SK-N-MC (cell line): ENCODE data around the gene PRR36.

Experiments
- DNase-seq: peaks from one replicate; pipeline ENCODE4 v3.0.0-alpha.2; 2011; ENCODE audit warnings: low read depth, low spot score
- H3K27ac ChIP-seq: fragments of 200-600 bp; sonication (generic); 2 replicates; pipeline ENCODE4 v1.5.1; 2016; ENCODE audit warnings: mixed run types
- H3K36me3 ChIP-seq: fragments of 200-600 bp; sonication (generic); 2 replicates; pipeline ENCODE4 v1.6.1; 2017; ENCODE audit warnings: antibody characterized with exemption, low read length, mixed read lengths; ENCODE audit not compliant: insufficient read depth
- H3K4me3 ChIP-seq: fragments of 200-600 bp; sonication (generic); 2 replicates; pipeline ENCODE4 v1.5.1; 2016
- H3K9ac ChIP-seq: fragments of 200-600 bp; sonication (generic); 2 replicates; pipeline ENCODE4 v1.8.0; 2017; ENCODE audit warnings: mixed run types, mixed read lengths; ENCODE audit not compliant: insufficient read length
- H3K9me3 ChIP-seq: fragments of 200-600 bp; sonication (generic); 2 replicates; pipeline ENCODE4 v1.6.1; 2017; ENCODE audit warnings: low read depth, mild to moderate bottlenecking, antibody characterized with exemption, low read length, moderate library complexity, mixed read lengths
- EZH2 ChIP-seq: fragments of 200-600 bp; sonication (generic); IDR thresholded peaks from one replicate; pipeline ENCODE4 v1.6.1; 2017; ENCODE audit warnings: antibody characterized with exemption
- FOXP2 ChIP-seq: optimal IDR thresholded peaks from 2 replicates; pipeline ENCODE3; 2011; ENCODE audit warnings: mild to moderate bottlenecking, moderate library complexity; ENCODE audit not compliant: insufficient read depth; ENCODE audit errors: extremely low read length, control extremely low read depth
- POLR2AphosphoS5 ChIP-seq: IDR thresholded peaks from 2 replicates; pipeline ENCODE4 v1.6.1; 2012; ENCODE audit warnings: mild to moderate bottlenecking, low read depth, low read length, borderline replicate concordance

Gene PRR36

GRCh38 chr19:7874076-7874896, at the start of gene PRR36:
Gene PRR36 (minus strand): TSS chr19:7874390. CDS start chr19:7873689, 701 bp downstream.
- TF ChIP-seq POLR2AphosphoS5 (no peak), FOXP2 (no peak), EZH2 (no peak)
- peak within 1 kb of the TSS; percentile 79 for H3K4me3 ChIP-seq
- no peaks in the 10 kb centered on the region for H3K9me3 ChIP-seq
- H3K27ac ChIP-seq = no peak within 1 kb of the TSS
- no peaks in the 10 kb centered on the region for H3K36me3 ChIP-seq
- peak within 1 kb of the TSS; percentile 73 for H3K9ac ChIP-seq
- no peak for DNase-seq

- DNase-seq = no peak
- H3K36me3 ChIP-seq = peaks cover 11% of the 10 kb centered on the region; the same call in 1 of the 2 replicates
- no peak overlapping the region for H3K9ac ChIP-seq
- H3K4me3 ChIP-seq = no peak overlapping the region; the same call in 1 of the 2 replicates
- TF ChIP-seq FOXP2 (no peak), POLR2AphosphoS5 (peak; percentile 32; the same call in 1 of the 2 replicates)
- no peaks in the 10 kb centered on the region for H3K9me3 ChIP-seq
- H3K27ac ChIP-seq = no peak overlapping the region
These were observed 49.4 kb upstream of the PRR36 start for GRCh38 chr19:7923295-7924191.

- Histone ChIP-seq H3K27ac (no peak overlapping the region), H3K9me3 (no peaks in the 10 kb centered on the region), H3K36me3 (peaks cover 11% of the 10 kb centered on the region; the same call in 1 of the 2 replicates), H3K9ac (no peak overlapping the region), H3K4me3 (no peak overlapping the region)
- no peak for DNase-seq
- no peak for TF ChIP-seq EZH2
- no peak; the same call in 1 of the 2 replicates for TF ChIP-seq POLR2AphosphoS5
- TF ChIP-seq FOXP2 = no peak
These were observed 48.6 kb upstream of the PRR36 start for GRCh38 chr19:7922836-7923195.

- TF ChIP-seq POLR2AphosphoS5 (0 out of 2 replicates have a peak, but pooled peaks have one; percentile 8), EZH2 (no peak)
- Histone ChIP-seq H3K4me3 (no peak overlapping the region), H3K36me3 (peaks cover 11% of the 10 kb centered on the region; the same call in 1 of the 2 replicates), H3K9me3 (no peaks in the 10 kb centered on the region), H3K9ac (no peak overlapping the region), H3K27ac (no peak overlapping the region)
- no peak for DNase-seq
These were observed 48.0 kb upstream of the PRR36 start for GRCh38 chr19:7921967-7922835.

DNA sequence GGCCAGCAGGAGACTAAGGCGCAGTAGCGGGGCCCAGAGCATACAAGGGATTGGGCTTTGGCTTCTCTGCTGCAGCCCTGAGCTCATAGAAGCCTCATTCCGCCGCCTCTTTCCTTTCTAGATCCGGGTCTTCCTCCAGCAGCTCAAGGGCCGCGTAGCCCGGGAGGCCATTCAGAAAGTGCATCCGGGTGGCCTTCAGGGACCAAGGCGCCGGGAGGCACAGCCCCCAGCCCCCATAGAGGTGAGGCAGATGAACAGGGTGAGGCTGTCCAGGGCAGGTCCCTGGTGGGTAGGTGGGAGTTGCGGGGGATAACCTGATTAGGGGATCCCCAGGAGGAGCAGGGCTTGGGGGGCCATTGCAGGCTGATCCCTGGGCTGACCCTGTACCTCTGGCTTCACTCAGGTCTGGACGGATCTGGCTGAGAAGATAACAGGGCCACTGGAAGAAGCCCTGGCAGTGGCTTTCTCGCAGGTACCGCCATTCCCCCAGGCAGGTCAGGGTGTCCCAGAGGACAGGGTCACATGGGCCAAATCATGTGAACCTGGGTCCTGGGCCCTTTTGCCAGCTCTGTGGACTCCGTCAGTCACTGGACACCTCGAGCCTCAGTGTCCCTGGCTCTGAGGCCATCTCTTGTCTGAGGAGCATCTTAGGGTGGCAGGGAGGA, 47.2 kb upstream of the PRR36 start:
- Histone ChIP-seq H3K9ac (no peak overlapping the region), H3K9me3 (no peaks in the 10 kb centered on the region), H3K36me3 (peaks cover 11% of the 10 kb centered on the region; the same call in 1 of the 2 replicates), H3K4me3 (peak overlapping the region; percentile 77), H3K27ac (no peak overlapping the region)
- DNase-seq = no peak
- TF ChIP-seq POLR2AphosphoS5 (no peak), FOXP2 (no peak), EZH2 (no peak)

GRCh38 chr19:7920519-7921301, 46.5 kb upstream of the PRR36 start:
- Histone ChIP-seq H3K36me3 (peaks cover 11% of the 10 kb centered on the region; the same call in 1 of the 2 replicates), H3K9me3 (no peaks in the 10 kb centered on the region), H3K4me3 (peak overlapping the region; percentile 94), H3K9ac (peak overlapping the region; percentile 65), H3K27ac (0 out of 2 replicates have a peak overlapping the region, but pooled peaks have one; percentile 75)
- TF ChIP-seq EZH2 (no peak), POLR2AphosphoS5 (0 out of 2 replicates have a peak, but pooled peaks have one; percentile 20)
- DNase-seq = peak; percentile 81
